ENCODE results near the gene DDX41. TPM values are rescaled to one million over a fixed set of nuclear protein-coding genes. Genes with fewer than 3 reads are reported as not detected.

DDX41 gene
- total RNA-seq, 2 experiments from 2014 or later: 169 to 224 TPM

- no peak overlapping the region for H3K4me2 ChIP-seq (ENCODE audit: low read length)
- H3K4me1 ChIP-seq (ENCODE audit: insufficient read depth, low read length, poor library complexity, severe bottlenecking): no peaks in the 10 kb centered on the region
- H3K36me3 ChIP-seq (ENCODE audit: insufficient read depth, low read length): peaks cover 46% of the 10 kb centered on the region
- intact Hi-C loops (cut with micrococcal nuclease; ENCODE audit: unreplicated experiment): no loop called here
- H3K27ac ChIP-seq (ENCODE audit: low read depth, low read length, poor library complexity, severe bottlenecking): no peak overlapping the region
- H3K9me3 ChIP-seq (ENCODE audit: low read length): no peaks in the 10 kb centered on the region
- ChIA-PET POLR2A (interaction anchor here (1.4 kb wide), 1 partner anchor 45 kb away, joined by 3 read pairs; the partner anchor contains the start of gene PDLIM7), CTCF (ENCODE audit: unreplicated experiment) (no interaction called here)
- no peaks in the 10 kb centered on the region for H3K9me2 ChIP-seq (ENCODE audit: insufficient read depth, low read length)
- no peaks in the 10 kb centered on the region for H3K79me2 ChIP-seq (ENCODE audit: insufficient read depth, low read depth, low read length)
- DNase-seq (ENCODE audit: low spot score): no peak
- no TSS peak for BruUV-seq (replicated peaks)
- no peaks in the 10 kb centered on the region for H4K20me1 ChIP-seq (ENCODE audit: insufficient read depth, low read length)
- no peak overlapping the region for H2AFZ ChIP-seq (ENCODE audit: low read length)
- TF ChIP-seq EZH2phosphoT487 (IDR thresholded peaks at IDR 0.05; ENCODE audit: borderline replicate concordance, low read depth, low read length) (no peak), CTCF (conservative IDR thresholded peaks at IDR 0.05; ENCODE audit: low read length) (no peak)
- no peak overlapping the region for H3K4me3 ChIP-seq (ENCODE audit: low read depth, low read length, poor library complexity, severe bottlenecking)
Measured at GRCh38 chr5:177542816-177543465, 26.2 kb upstream of the DDX41 start.

- BruUV-seq (replicated peaks): no TSS peak
- Histone ChIP-seq H3K9me3 (ENCODE audit: low read length) (no peaks in the 10 kb centered on the region), H4K20me1 (ENCODE audit: insufficient read depth, low read length) (no peaks in the 10 kb centered on the region), H2AFZ (ENCODE audit: low read length) (no peak overlapping the region), H3K36me3 (ENCODE audit: insufficient read depth, low read length) (peaks cover 57% of the 10 kb centered on the region), H3K9me2 (ENCODE audit: insufficient read depth, low read length) (no peaks in the 10 kb centered on the region), H3K27ac (ENCODE audit: low read depth, low read length, poor library complexity, severe bottlenecking) (no peak overlapping the region), H3K4me1 (ENCODE audit: insufficient read depth, low read length, poor library complexity, severe bottlenecking) (no peaks in the 10 kb centered on the region), H3K79me2 (ENCODE audit: insufficient read depth, low read depth, low read length) (no peaks in the 10 kb centered on the region), H3K4me2 (ENCODE audit: low read length) (no peak overlapping the region), H3K4me3 (ENCODE audit: low read depth, low read length, poor library complexity, severe bottlenecking) (no peak overlapping the region)
- POLR2A ChIA-PET: interaction anchor here (0.7 kb wide), 2 partner anchors 24 to 90 kb away, joined by 5 read pairs; no protein-coding TSS in a partner anchor
- CTCF ChIA-PET (ENCODE audit: unreplicated experiment): interaction anchor here (0.5 kb wide), 1 partner anchor 610 kb away, joined by 3 read pairs; no protein-coding TSS in a partner anchor
- TF ChIP-seq EZH2phosphoT487 (IDR thresholded peaks at IDR 0.05; ENCODE audit: borderline replicate concordance, low read depth, low read length) (no peak), CTCF (conservative IDR thresholded peaks at IDR 0.05; ENCODE audit: low read length) (no peak)
- intact Hi-C loops (cut with micrococcal nuclease; ENCODE audit: unreplicated experiment): no loop called here
- no peak for DNase-seq (ENCODE audit: low spot score)
Measured at GRCh38 chr5:177540438-177540837, 23.7 kb upstream of the DDX41 start.

- intact Hi-C loops (cut with micrococcal nuclease; ENCODE audit: unreplicated experiment): no loop called here
- Histone ChIP-seq H3K79me2 (ENCODE audit: insufficient read depth, low read depth, low read length) (no peaks in the 10 kb centered on the region), H3K36me3 (ENCODE audit: insufficient read depth, low read length) (peaks cover 63% of the 10 kb centered on the region), H4K20me1 (ENCODE audit: insufficient read depth, low read length) (no peaks in the 10 kb centered on the region), H2AFZ (ENCODE audit: low read length) (no peak overlapping the region), H3K4me1 (ENCODE audit: insufficient read depth, low read length, poor library complexity, severe bottlenecking) (no peaks in the 10 kb centered on the region), H3K9me2 (ENCODE audit: insufficient read depth, low read length) (no peaks in the 10 kb centered on the region), H3K4me3 (ENCODE audit: low read depth, low read length, poor library complexity, severe bottlenecking) (no peak overlapping the region), H3K27ac (ENCODE audit: low read depth, low read length, poor library complexity, severe bottlenecking) (no peak overlapping the region), H3K4me2 (ENCODE audit: low read length) (no peak overlapping the region), H3K9me3 (ENCODE audit: low read length) (no peaks in the 10 kb centered on the region)
- CTCF ChIA-PET (ENCODE audit: unreplicated experiment): no interaction called here
- TF ChIP-seq CTCF (conservative IDR thresholded peaks at IDR 0.05; ENCODE audit: low read length) (no peak), EZH2phosphoT487 (IDR thresholded peaks at IDR 0.05; ENCODE audit: borderline replicate concordance, low read depth, low read length) (no peak)
- BruUV-seq (replicated peaks): no TSS peak
- POLR2A ChIA-PET: interaction anchor here (0.7 kb wide), 1 partner anchor 868 kb away, joined by 7 read pairs; no protein-coding TSS in a partner anchor
- DNase-seq (ENCODE audit: low spot score): no peak
Measured at GRCh38 chr5:177539411-177539810, 22.6 kb upstream of the DDX41 start.
